Measurements from ENCODE around the gene ENDOD1. TPM values are rescaled to one million over a fixed set of nuclear protein-coding genes. Genes with fewer than 3 reads are reported as not detected.

ENDOD1 gene
- total and polyA plus RNA-seq, 4 experiments from 2014 or later, result 7.2 to 13.3 (median 11.6) TPM

DNA sequence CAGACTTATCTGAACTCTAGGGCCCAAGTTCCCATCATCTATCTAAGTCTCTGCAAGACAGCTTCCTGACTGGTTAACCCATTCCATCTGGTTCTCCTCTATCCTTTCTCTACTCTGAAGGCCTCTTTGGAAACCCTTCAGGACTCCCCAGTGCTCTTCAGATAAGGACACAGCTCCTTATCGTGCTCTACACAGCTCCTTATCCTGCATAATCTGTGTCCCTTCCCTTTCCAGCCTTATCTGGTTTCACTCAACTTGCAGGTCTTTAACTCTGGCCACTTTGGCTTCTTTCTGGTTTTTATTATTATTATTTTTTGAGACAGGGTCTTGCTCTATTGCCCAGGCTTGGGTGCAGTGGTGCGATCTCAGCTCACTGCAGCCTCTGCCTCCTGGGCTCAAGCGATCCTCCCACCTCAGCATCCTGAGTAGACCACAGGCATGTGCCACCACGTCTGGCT lies 10.6 kb downstream of the ENDOD1 start:
- no peak overlapping the region for H3K27ac Mint-ChIP-seq
- CTCF ChIA-PET (ENCODE audit: partially characterized antibody), result no interaction called here
- H3K4me3 Mint-ChIP-seq, result no peak overlapping the region
- H3K4me3 ChIP-seq (ENCODE audit: low read length in 2 of 2), result no peak overlapping the region
- H3K27ac ChIP-seq (ENCODE audit: low read depth, low read length), result no peak overlapping the region
- no peaks in the 10 kb centered on the region for H3K27me3 Mint-ChIP-seq
- H3K36me3 Mint-ChIP-seq, result peaks cover 12 to 17% of the 10 kb centered on the region in 2 donors
- POLR2A ChIA-PET (ENCODE audit: partially characterized antibody), result interaction anchor here (1.8 kb wide), 1 partner anchor 11 kb away, joined by 5 read pairs; the partner anchor contains the start of gene ENDOD1
- no peak for DNase-seq
- H3K4me1 ChIP-seq (ENCODE audit: insufficient read depth, low read length), result peaks cover 17% of the 10 kb centered on the region
- peaks cover 0 to 2% (median 0%) of the 10 kb centered on the region in 8 donors for H3K9me3 Mint-ChIP-seq
- no peaks in the 10 kb centered on the region for H3K27me3 ChIP-seq (ENCODE audit: insufficient read depth, low read length)
- H3K36me3 ChIP-seq (ENCODE audit: insufficient read depth, low read length), result no peaks in the 10 kb centered on the region
- H3K4me1 Mint-ChIP-seq, result peaks cover 11 to 23% (median 18%) of the 10 kb centered on the region in 4 donors
- no peaks in the 10 kb centered on the region for H3K9me3 ChIP-seq (ENCODE audit: control insufficient read depth in 1 of 2, low read length in 2 of 2)
- intact Hi-C loops (cut with micrococcal nuclease), result no loop called here

DNA sequence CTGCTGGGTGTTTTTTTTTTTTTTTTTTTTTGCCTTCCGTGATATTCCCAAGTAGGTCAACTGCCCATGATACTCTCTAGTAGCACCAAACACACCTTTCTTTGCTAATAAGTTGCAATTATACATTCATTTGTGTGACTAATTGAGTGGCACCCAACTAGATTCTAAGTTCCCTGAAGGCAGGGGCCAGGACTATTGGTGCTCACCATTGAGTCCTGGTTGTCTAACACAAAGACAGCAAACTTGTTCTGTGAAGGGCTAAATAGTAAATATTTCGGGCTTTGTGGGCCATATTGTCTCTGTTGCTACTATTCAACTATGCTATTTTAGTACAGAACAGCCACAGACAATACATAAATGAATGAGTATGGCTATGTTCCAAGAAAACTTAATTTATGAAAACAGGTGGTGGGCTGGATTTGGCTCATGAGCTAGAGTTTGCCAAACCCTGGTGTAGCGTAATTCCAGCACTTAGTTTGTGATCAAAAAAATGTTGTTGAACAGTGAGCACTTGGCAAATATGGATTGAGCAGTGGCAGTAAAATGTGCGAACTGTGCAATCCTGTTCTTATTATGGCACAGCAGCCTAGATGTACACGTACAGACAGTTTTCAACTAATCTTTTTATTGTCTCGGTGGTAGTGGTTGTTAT lies 11.3 kb downstream of the ENDOD1 start:
- POLR2A ChIA-PET (ENCODE audit: partially characterized antibody), result interaction anchor here (1.8 kb wide), 1 partner anchor 12 kb away, joined by 5 read pairs; the partner anchor contains the start of gene ENDOD1
- intact Hi-C loops (cut with micrococcal nuclease), result no loop called here
- Mint-ChIP-seq H3K9me3 (peaks cover 0 to 2% (median 0%) of the 10 kb centered on the region in 8 donors), H3K4me1 (peaks cover 11 to 19% (median 18%) of the 10 kb centered on the region in 4 donors), H3K36me3 (peaks cover 12 to 19% of the 10 kb centered on the region in 2 donors), H3K4me3 (no peak overlapping the region), H3K27me3 (no peaks in the 10 kb centered on the region), H3K27ac (no peak overlapping the region)
- Histone ChIP-seq H3K36me3 (ENCODE audit: insufficient read depth, low read length) (no peaks in the 10 kb centered on the region), H3K4me3 (ENCODE audit: low read length in 2 of 2) (no peak overlapping the region), H3K27me3 (ENCODE audit: insufficient read depth, low read length) (no peaks in the 10 kb centered on the region), H3K27ac (ENCODE audit: low read depth, low read length) (no peak overlapping the region), H3K4me1 (ENCODE audit: insufficient read depth, low read length) (peaks cover 10% of the 10 kb centered on the region), H3K9me3 (ENCODE audit: control insufficient read depth in 1 of 2, low read length in 2 of 2) (no peaks in the 10 kb centered on the region)
- DNase-seq, result no peak
- CTCF ChIA-PET (ENCODE audit: partially characterized antibody), result no interaction called here

DNA sequence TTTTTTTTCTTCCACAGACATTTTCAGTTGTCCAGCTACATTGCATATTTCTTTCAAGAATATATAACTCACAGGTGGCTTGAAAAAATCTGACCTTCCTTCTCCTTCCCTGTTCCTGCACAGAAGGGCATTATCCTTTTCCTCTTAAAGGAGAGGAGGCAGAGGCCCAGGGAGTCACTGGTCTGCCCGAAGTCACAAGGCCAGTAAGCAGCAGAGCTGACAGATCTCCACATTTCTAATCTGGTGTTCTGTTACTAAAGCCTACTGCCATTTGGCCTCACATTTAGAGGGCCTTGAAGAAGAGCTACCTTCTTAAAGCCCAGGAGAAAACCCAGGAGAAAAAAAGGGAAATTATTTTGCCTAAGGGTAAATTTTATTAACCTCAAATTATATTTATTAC lies 12.3 kb downstream of the ENDOD1 start:
- Mint-ChIP-seq H3K9me3 (peaks cover 0 to 2% (median 0%) of the 10 kb centered on the region in 8 donors), H3K36me3 (peaks cover 12 to 23% of the 10 kb centered on the region in 2 donors), H3K27me3 (no peaks in the 10 kb centered on the region), H3K4me3 (no peak overlapping the region), H3K4me1 (peaks cover 10 to 17% (median 15%) of the 10 kb centered on the region in 4 donors), H3K27ac (no peak overlapping the region)
- Histone ChIP-seq H3K9me3 (ENCODE audit: control insufficient read depth in 1 of 2, low read length in 2 of 2) (no peaks in the 10 kb centered on the region), H3K36me3 (ENCODE audit: insufficient read depth, low read length) (no peaks in the 10 kb centered on the region), H3K4me1 (ENCODE audit: insufficient read depth, low read length) (peaks cover 6% of the 10 kb centered on the region), H3K27ac (ENCODE audit: low read depth, low read length) (no peak overlapping the region), H3K27me3 (ENCODE audit: insufficient read depth, low read length) (no peaks in the 10 kb centered on the region), H3K4me3 (ENCODE audit: low read length in 2 of 2) (no peak overlapping the region)
- ChIA-PET CTCF (ENCODE audit: partially characterized antibody) (interaction anchor here (0.6 to 1.1 kb wide), 3 partner anchors 13 to 1303 kb away, joined by 3 read pairs; no protein-coding TSS in a partner anchor), POLR2A (ENCODE audit: partially characterized antibody) (interaction anchor here (1.2 kb wide), 1 partner anchor 49 kb away, joined by 3 read pairs; no protein-coding TSS in a partner anchor)
- DNase-seq, result no peak
- intact Hi-C loops (cut with micrococcal nuclease), result no loop called here

DNA sequence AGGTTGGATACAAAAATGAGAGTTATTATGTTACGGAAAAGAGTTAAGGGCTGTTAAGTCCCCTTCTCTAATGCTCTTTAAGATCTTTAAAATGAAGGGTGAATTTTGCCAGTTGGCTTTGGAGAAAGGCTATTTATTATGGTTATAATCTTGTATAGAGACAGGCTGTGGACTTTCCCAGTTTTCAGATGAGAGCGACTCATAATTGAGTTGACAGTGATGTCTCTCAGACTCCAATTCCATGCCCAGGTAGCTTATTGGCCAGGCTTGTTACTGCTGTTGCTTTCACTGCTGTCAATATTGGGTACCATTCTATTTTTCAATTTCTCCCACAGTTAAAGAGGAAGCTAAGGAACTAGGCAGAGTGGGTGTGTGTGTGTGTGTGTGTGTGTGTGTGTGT lies 13.1 kb downstream of the ENDOD1 start:
- H3K4me3 Mint-ChIP-seq, result no peak overlapping the region
- peaks cover 0 to 2% (median 0%) of the 10 kb centered on the region in 8 donors for H3K9me3 Mint-ChIP-seq
- no peak overlapping the region for H3K27ac Mint-ChIP-seq
- POLR2A ChIA-PET (ENCODE audit: partially characterized antibody), result interaction anchor here (1.1 to 1.2 kb wide), 2 partner anchors 13 to 48 kb away, joined by 3 to 5 read pairs; partner anchors contain the start of gene ENDOD1
- no peaks in the 10 kb centered on the region for H3K9me3 ChIP-seq (ENCODE audit: control insufficient read depth in 1 of 2, low read length in 2 of 2)
- no peaks in the 10 kb centered on the region for H3K27me3 Mint-ChIP-seq
- peaks cover 6 to 17% (median 8%) of the 10 kb centered on the region in 4 donors for H3K4me1 Mint-ChIP-seq
- no peak for DNase-seq
- no peak overlapping the region for H3K4me3 ChIP-seq (ENCODE audit: low read length in 2 of 2)
- H3K27ac ChIP-seq (ENCODE audit: low read depth, low read length), result no peak overlapping the region
- peaks cover 12 to 16% of the 10 kb centered on the region in 2 donors for H3K36me3 Mint-ChIP-seq
- intact Hi-C loops (cut with micrococcal nuclease), result no loop called here
- H3K4me1 ChIP-seq (ENCODE audit: insufficient read depth, low read length), result peaks cover 6% of the 10 kb centered on the region
- no peaks in the 10 kb centered on the region for H3K36me3 ChIP-seq (ENCODE audit: insufficient read depth, low read length)
- no peaks in the 10 kb centered on the region for H3K27me3 ChIP-seq (ENCODE audit: insufficient read depth, low read length)
- CTCF ChIA-PET (ENCODE audit: partially characterized antibody), result interaction anchor here (0.6 to 1.4 kb wide), 4 partner anchors 10 to 1304 kb away, joined by 3 to 5 read pairs (median 3); no protein-coding TSS in a partner anchor

DNA sequence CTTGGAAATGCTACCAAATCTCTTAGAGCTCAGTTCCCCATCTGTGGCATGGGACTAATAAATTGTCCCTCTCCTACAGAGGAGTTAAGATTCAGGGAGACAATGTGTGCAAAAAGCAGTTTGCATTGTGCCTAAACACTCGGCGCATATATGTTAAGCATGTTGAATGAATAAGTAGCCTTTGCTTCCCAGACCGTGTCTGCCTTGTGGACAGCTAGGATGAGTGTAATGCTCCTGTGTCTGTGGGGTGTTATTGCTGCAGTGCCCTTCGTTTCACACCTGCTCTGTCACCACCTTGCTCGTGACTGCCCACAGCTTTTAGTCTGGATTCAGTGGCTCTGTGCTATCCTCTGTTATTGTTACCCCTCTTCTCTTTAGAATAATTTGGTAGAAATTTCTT lies 14.1 kb downstream of the ENDOD1 start:
- H3K4me1 ChIP-seq (ENCODE audit: insufficient read depth, low read length), result peaks cover 4% of the 10 kb centered on the region
- no peaks in the 10 kb centered on the region for H3K9me3 ChIP-seq (ENCODE audit: control insufficient read depth in 1 of 2, low read length in 2 of 2)
- intact Hi-C loops (cut with micrococcal nuclease), result no loop called here
- Mint-ChIP-seq H3K4me3 (no peak overlapping the region), H3K27me3 (no peaks in the 10 kb centered on the region), H3K4me1 (peaks cover 0 to 13% (median 6%) of the 10 kb centered on the region in 4 donors), H3K27ac (no peak overlapping the region), H3K9me3 (peaks cover 0 to 2% (median 0%) of the 10 kb centered on the region in 8 donors), H3K36me3 (peaks cover 11 to 21% of the 10 kb centered on the region in 2 donors)
- ChIA-PET POLR2A (ENCODE audit: partially characterized antibody) (interaction anchor here (0.6 to 0.8 kb wide), 2 partner anchors 14 to 36 kb away, joined by 3 read pairs; no protein-coding TSS in a partner anchor), CTCF (ENCODE audit: partially characterized antibody) (interaction anchor here (1.2 to 1.4 kb wide), 3 partner anchors 11 to 48 kb away, joined by 4 to 5 read pairs (median 4); no protein-coding TSS in a partner anchor)
- DNase-seq, result no peak
- no peaks in the 10 kb centered on the region for H3K27me3 ChIP-seq (ENCODE audit: insufficient read depth, low read length)
- no peak overlapping the region for H3K4me3 ChIP-seq (ENCODE audit: low read length in 2 of 2)
- H3K36me3 ChIP-seq (ENCODE audit: insufficient read depth, low read length), result peaks cover 1% of the 10 kb centered on the region
- no peak overlapping the region for H3K27ac ChIP-seq (ENCODE audit: low read depth, low read length)

DNA sequence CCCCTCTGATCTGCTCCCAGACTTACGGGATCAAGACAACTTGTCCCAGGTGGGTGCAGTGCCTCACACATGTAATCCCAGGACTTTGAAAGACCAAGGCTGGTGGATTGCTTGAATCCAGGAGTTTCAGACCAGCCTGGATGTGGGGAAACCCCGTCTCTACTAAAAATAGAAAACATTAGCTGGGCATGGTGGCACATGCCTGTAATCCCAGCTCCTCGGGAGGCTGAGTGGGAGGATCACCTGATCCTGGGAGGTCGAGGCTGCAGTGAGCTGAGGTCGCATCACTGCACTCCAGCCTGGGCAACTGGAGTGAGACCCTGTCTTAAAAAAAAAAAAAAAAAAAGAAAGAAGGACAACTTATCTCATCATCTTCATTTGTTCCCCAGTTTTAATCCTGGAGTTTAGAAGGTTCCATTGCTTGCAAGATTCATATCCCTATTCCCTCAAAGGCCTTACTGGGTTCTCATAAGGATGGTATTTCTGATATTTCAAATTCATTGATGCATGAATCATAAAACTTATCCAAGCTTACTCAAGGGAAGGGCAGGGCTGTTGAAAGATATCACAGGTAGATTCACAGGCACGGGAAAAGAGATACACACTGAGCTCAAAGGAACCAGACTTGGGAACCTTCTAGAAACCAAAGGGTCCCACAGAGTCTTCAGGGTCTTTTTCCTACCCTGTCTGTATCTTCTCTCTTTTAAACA lies 14.6 kb downstream of the ENDOD1 start:
- H3K4me3 Mint-ChIP-seq, result no peak overlapping the region
- no peak overlapping the region for H3K4me3 ChIP-seq (ENCODE audit: low read length in 2 of 2)
- no peak for DNase-seq
- H3K9me3 ChIP-seq (ENCODE audit: control insufficient read depth in 1 of 2, low read length in 2 of 2), result no peaks in the 10 kb centered on the region
- H3K4me1 Mint-ChIP-seq, result peaks cover 0 to 9% (median 6%) of the 10 kb centered on the region in 4 donors
- intact Hi-C loops (cut with micrococcal nuclease), result no loop called here
- ChIA-PET CTCF (ENCODE audit: partially characterized antibody) (interaction anchor here (1.2 to 1.4 kb wide), 2 partner anchors 11 to 48 kb away, joined by 4 read pairs; no protein-coding TSS in a partner anchor), POLR2A (ENCODE audit: partially characterized antibody) (interaction anchor here (0.8 kb wide), 1 partner anchor 14 kb away, joined by 3 read pairs; no protein-coding TSS in a partner anchor)
- no peaks in the 10 kb centered on the region for H3K27me3 Mint-ChIP-seq
- H3K36me3 Mint-ChIP-seq, result peaks cover 13 to 26% of the 10 kb centered on the region in 2 donors
- peaks cover 0 to 2% (median 0%) of the 10 kb centered on the region in 8 donors for H3K9me3 Mint-ChIP-seq
- no peaks in the 10 kb centered on the region for H3K27me3 ChIP-seq (ENCODE audit: insufficient read depth, low read length)
- H3K27ac Mint-ChIP-seq, result no peak overlapping the region
- peaks cover 3% of the 10 kb centered on the region for H3K36me3 ChIP-seq (ENCODE audit: insufficient read depth, low read length)
- H3K4me1 ChIP-seq (ENCODE audit: insufficient read depth, low read length), result no peaks in the 10 kb centered on the region
- H3K27ac ChIP-seq (ENCODE audit: low read depth, low read length), result no peak overlapping the region

DNA sequence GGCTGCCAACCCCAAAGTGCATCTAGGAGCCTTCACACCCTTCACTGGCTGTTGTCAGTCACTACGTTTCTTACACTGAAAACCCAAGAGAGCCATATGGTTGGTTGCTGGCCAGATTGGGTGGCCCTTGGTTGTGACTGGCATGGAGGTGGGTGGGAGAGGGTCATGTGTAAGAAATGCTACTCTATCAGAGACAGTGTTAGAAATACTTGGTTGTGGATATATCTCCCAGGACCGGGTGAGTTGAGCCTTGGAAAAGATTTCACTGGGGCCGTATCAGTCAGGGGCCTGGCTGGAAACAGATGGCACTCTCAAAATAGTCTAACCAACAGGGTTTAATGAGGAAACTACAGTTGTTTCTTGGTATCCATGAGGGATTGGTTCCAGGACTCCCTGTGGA lies 15.2 kb downstream of the ENDOD1 start:
- Histone ChIP-seq H3K9me3 (ENCODE audit: control insufficient read depth in 1 of 2, low read length in 2 of 2) (no peaks in the 10 kb centered on the region), H3K4me3 (ENCODE audit: low read length in 2 of 2) (no peak overlapping the region), H3K4me1 (ENCODE audit: insufficient read depth, low read length) (no peaks in the 10 kb centered on the region), H3K36me3 (ENCODE audit: insufficient read depth, low read length) (peaks cover 8% of the 10 kb centered on the region), H3K27ac (ENCODE audit: low read depth, low read length) (no peak overlapping the region), H3K27me3 (ENCODE audit: insufficient read depth, low read length) (no peaks in the 10 kb centered on the region)
- POLR2A ChIA-PET (ENCODE audit: partially characterized antibody), result no interaction called here
- Mint-ChIP-seq H3K36me3 (peaks cover 14 to 32% of the 10 kb centered on the region in 2 donors), H3K4me3 (no peak overlapping the region), H3K27ac (peak overlapping the region in 1 of 7 donors; percentile 48), H3K9me3 (peaks cover 0 to 2% (median 0%) of the 10 kb centered on the region in 8 donors), H3K4me1 (peaks cover 0 to 9% (median 7%) of the 10 kb centered on the region in 4 donors), H3K27me3 (no peaks in the 10 kb centered on the region)
- CTCF ChIA-PET (ENCODE audit: partially characterized antibody), result interaction anchor here (1.4 kb wide), 1 partner anchor 47 kb away, joined by 4 read pairs; no protein-coding TSS in a partner anchor
- intact Hi-C loops (cut with micrococcal nuclease), result no loop called here
- DNase-seq, result no peak
